HepG2 (cell line): Measurements from ENCODE around the gene U2SURP. TPM values are rescaled to one million over a fixed set of nuclear protein-coding genes. Genes with fewer than 3 reads are reported as not detected.

ENCODE experiments used
- BATF2 ChIP-seq: sonication (generic); formaldehyde crosslinking; IDR thresholded peaks from 2 replicates; pipeline ENCODE4 v1.8.0; 2022; ENCODE audit warnings: mild to moderate bottlenecking, missing genetic modification reagents, moderate library complexity
- ESRRA ChIP-seq: sonication (generic); formaldehyde crosslinking; IDR thresholded peaks from 2 replicates; pipeline ENCODE4 v1.5.1; 2020; ENCODE audit warnings: mild to moderate bottlenecking, low read depth, missing genetic modification reagents
- EZH2 ChIP-seq: conservative IDR thresholded peaks from 2 replicates; pipeline ENCODE4 v1.6.1; 2012; ENCODE audit warnings: mild to moderate bottlenecking, low read depth, low read length, moderate library complexity
- HDAC6 ChIP-seq: fragments of 200-600 bp; sonication (generic); IDR thresholded peaks from 2 replicates; pipeline ENCODE4 v1.7.0; 2017; ENCODE audit warnings: mild to moderate bottlenecking, antibody characterized with exemption, low read length, low read depth
- HOXA9 ChIP-seq: sonication (generic); formaldehyde crosslinking; IDR thresholded peaks from 2 replicates; pipeline ENCODE4 v1.8.1; 2022; ENCODE audit warnings: missing genetic modification reagents, mild to moderate bottlenecking, moderate library complexity, borderline replicate concordance
- MED8 ChIP-seq: sonication (generic); formaldehyde crosslinking; IDR thresholded peaks from 2 replicates; pipeline ENCODE4 v1.8.1; 2023; ENCODE audit warnings: mild to moderate bottlenecking, missing genetic modification reagents; ENCODE audit not compliant: insufficient replicate concordance
- MEIS1 ChIP-seq: sonication (generic); formaldehyde crosslinking; IDR thresholded peaks from 2 replicates; pipeline ENCODE4 v1.9.0; 2021; ENCODE audit warnings: mild to moderate bottlenecking, missing genetic modification reagents, moderate library complexity, borderline replicate concordance
- MIER2 ChIP-seq: IDR thresholded peaks from 2 replicates; pipeline ENCODE4 v1.6.1; 2016; ENCODE audit warnings: missing biosample characterization, missing genetic modification reagents
- MTA3 ChIP-seq: sonication (generic); formaldehyde crosslinking; IDR thresholded peaks from 2 replicates; pipeline ENCODE4 v1.4.0; 2020; ENCODE audit warnings: missing genetic modification reagents
- NFE2L1 ChIP-seq: sonication (generic); formaldehyde crosslinking; IDR thresholded peaks from 2 replicates; pipeline ENCODE4 v1.4.0; 2020; ENCODE audit warnings: missing genetic modification reagents, mild to moderate bottlenecking, borderline replicate concordance
- RFXAP ChIP-seq: sonication (generic); formaldehyde crosslinking; IDR thresholded peaks from 2 replicates; pipeline ENCODE4 v1.4.0; 2020; ENCODE audit warnings: missing genetic modification reagents, borderline replicate concordance
- SP4 ChIP-seq: sonication (generic); formaldehyde crosslinking; IDR thresholded peaks from 2 replicates; pipeline ENCODE4 v1.8.1; 2023; ENCODE audit warnings: mild to moderate bottlenecking, missing genetic modification reagents
- TMF1 ChIP-seq: sonication (generic); formaldehyde crosslinking; IDR thresholded peaks from 2 replicates; pipeline ENCODE4 v1.8.1; 2022; ENCODE audit warnings: low read depth, missing genetic modification reagents
- ZC3H4 ChIP-seq: sonication (generic); formaldehyde crosslinking; IDR thresholded peaks from 2 replicates; pipeline ENCODE4 v1.4.0; 2020; ENCODE audit warnings: missing genetic modification reagents, borderline replicate concordance
- ZNF20 ChIP-seq: sonication (generic); formaldehyde crosslinking; IDR thresholded peaks from 2 replicates; pipeline ENCODE4 v1.4.0; 2020; ENCODE audit warnings: mild to moderate bottlenecking, moderate library complexity, missing genetic modification reagents
- ZNF205 ChIP-seq: IDR thresholded peaks from 2 replicates; pipeline ENCODE4 v1.6.1; 2018; ENCODE audit warnings: missing biosample characterization, missing genetic modification reagents
- ZNF572 ChIP-seq: sonication (generic); formaldehyde crosslinking; IDR thresholded peaks from 2 replicates; pipeline ENCODE4 v1.5.1; 2020; ENCODE audit warnings: mild to moderate bottlenecking, missing genetic modification reagents
- ZNF674 ChIP-seq: sonication (generic); formaldehyde crosslinking; IDR thresholded peaks from 2 replicates; pipeline ENCODE4 v1.5.0; 2020; ENCODE audit warnings: low read depth, mild to moderate bottlenecking, missing genetic modification reagents
- ZNF720 ChIP-seq: sonication (generic); formaldehyde crosslinking; IDR thresholded peaks from 2 replicates; pipeline ENCODE4 v1.4.0; 2020; ENCODE audit warnings: missing genetic modification reagents
- ZSCAN25 ChIP-seq: sonication (generic); formaldehyde crosslinking; IDR thresholded peaks from 2 replicates; pipeline ENCODE4 v1.8.0; 2022; ENCODE audit warnings: mild to moderate bottlenecking, missing genetic modification reagents
- polyA plus RNA-seq, 8 experiments: library from polyadenylated mRNA; depleted of rRNA in 3 of 8; stranded (reverse) in 7 of 8; unstranded in 1 of 8; fragments of >200 nt; fragmentation: Illumina TruSeq in 4 of 8; extraction: Trizol in 4 of 8; gene quantifications; 2 replicates each; pipeline versions ENCODE4 v1.2.1 to v1.2.3, GENCODE V29; 2011 to 2016; ENCODE audit warnings: low read depth in 4 of 8, missing spikeins in 1 of 8, mixed read lengths in 1 of 8; ENCODE audit not compliant: insufficient read depth in 1 of 8
- total RNA-seq, 5 experiments: library from RNA; depleted of rRNA; stranded (reverse); fragments of >200 nt; fragmentation: Illumina TruSeq; extraction: Trizol; gene quantifications; 2 replicates each; pipeline ENCODE4 v1.2.3, GENCODE V29; 2016; ENCODE audit warnings: low read depth in 1 of 5
- TF ChIP-seq, protein P1 (sequence below): sonication (generic); formaldehyde crosslinking; IDR thresholded peaks from 2 replicates; pipeline ENCODE4 v1.5.0; 2020; ENCODE audit warnings: missing genetic modification reagents, mild to moderate bottlenecking, borderline replicate concordance
- TF ChIP-seq, protein P2 (sequence below): sonication (generic); formaldehyde crosslinking; IDR thresholded peaks from 2 replicates; pipeline ENCODE4 v1.8.1; 2022; ENCODE audit warnings: mild to moderate bottlenecking, missing genetic modification reagents
- TF ChIP-seq, protein P3 (sequence below): sonication (generic); formaldehyde crosslinking; IDR thresholded peaks from 2 replicates; pipeline ENCODE4 v1.4.0; 2020; ENCODE audit warnings: mild to moderate bottlenecking, missing genetic modification reagents

Gene U2SURP
- total and polyA plus RNA-seq, 2 of the 13 experiments (the other 11 are each of a cell fraction or from before 2014, with no cell fraction given): 55.9 to 173 TPM

- TF ChIP-seq BATF2 (0 out of 2 replicates have a peak, but pooled peaks have one; percentile 44), ESRRA (no peak; the same call in none of the 2 replicates), NFE2L1 (peak; percentile 18; the same call in 1 of the 2 replicates), ZC3H4 (no peak), SP4 (CRISPR knock-in tag) (peak; percentile 76), ZNF20 (CRISPR knock-in tag) (no peak), MEIS1 (CRISPR knock-in tag) (peak; percentile 83), ZNF572 (CRISPR knock-in tag) (0 out of 2 replicates have a peak, but pooled peaks have one; percentile 11), MTA3 (CRISPR knock-in tag) (no peak), ZSCAN25 (CRISPR knock-in tag) (0 out of 2 replicates have a peak, but pooled peaks have one; percentile 19), MED8 (CRISPR knock-in tag) (peak; percentile 44), RFXAP (CRISPR knock-in tag) (peak; percentile 37), TMF1 (CRISPR knock-in tag) (no peak), HDAC6 (no peak), ZNF205 (CRISPR knock-in tag) (0 out of 2 replicates have a peak, but pooled peaks have one; percentile 47), HOXA9 (CRISPR knock-in tag) (no peak; the same call in 1 of the 2 replicates), ZNF674 (CRISPR knock-in tag) (no peak), EZH2 (no peak), MIER2 (CRISPR knock-in tag) (0 out of 2 replicates have a peak, but pooled peaks have one; percentile 11), ZNF720 (no peak)
- TF ChIP-seq, protein P1, sequence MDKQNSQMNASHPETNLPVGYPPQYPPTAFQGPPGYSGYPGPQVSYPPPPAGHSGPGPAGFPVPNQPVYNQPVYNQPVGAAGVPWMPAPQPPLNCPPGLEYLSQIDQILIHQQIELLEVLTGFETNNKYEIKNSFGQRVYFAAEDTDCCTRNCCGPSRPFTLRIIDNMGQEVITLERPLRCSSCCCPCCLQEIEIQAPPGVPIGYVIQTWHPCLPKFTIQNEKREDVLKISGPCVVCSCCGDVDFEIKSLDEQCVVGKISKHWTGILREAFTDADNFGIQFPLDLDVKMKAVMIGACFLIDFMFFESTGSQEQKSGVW: no peak
- TF ChIP-seq, protein P2, sequence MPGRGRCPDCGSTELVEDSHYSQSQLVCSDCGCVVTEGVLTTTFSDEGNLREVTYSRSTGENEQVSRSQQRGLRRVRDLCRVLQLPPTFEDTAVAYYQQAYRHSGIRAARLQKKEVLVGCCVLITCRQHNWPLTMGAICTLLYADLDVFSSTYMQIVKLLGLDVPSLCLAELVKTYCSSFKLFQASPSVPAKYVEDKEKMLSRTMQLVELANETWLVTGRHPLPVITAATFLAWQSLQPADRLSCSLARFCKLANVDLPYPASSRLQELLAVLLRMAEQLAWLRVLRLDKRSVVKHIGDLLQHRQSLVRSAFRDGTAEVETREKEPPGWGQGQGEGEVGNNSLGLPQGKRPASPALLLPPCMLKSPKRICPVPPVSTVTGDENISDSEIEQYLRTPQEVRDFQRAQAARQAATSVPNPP (CRISPR knock-in tag): no peak
- TF ChIP-seq, protein P3, sequence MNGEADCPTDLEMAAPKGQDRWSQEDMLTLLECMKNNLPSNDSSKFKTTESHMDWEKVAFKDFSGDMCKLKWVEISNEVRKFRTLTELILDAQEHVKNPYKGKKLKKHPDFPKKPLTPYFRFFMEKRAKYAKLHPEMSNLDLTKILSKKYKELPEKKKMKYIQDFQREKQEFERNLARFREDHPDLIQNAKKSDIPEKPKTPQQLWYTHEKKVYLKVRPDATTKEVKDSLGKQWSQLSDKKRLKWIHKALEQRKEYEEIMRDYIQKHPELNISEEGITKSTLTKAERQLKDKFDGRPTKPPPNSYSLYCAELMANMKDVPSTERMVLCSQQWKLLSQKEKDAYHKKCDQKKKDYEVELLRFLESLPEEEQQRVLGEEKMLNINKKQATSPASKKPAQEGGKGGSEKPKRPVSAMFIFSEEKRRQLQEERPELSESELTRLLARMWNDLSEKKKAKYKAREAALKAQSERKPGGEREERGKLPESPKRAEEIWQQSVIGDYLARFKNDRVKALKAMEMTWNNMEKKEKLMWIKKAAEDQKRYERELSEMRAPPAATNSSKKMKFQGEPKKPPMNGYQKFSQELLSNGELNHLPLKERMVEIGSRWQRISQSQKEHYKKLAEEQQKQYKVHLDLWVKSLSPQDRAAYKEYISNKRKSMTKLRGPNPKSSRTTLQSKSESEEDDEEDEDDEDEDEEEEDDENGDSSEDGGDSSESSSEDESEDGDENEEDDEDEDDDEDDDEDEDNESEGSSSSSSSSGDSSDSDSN (CRISPR knock-in tag): peak; percentile 88
Observed at GRCh38 chr3:143001369-143002082, at the start of gene U2SURP (continued).
